HepG2 (cell line): ENCODE measurements around the gene KDM1B. TPM values are rescaled to one million over a fixed set of nuclear protein-coding genes. Genes with fewer than 3 reads are reported as not detected.

Experiments
- ATAC-seq: fragments of 200-7000 bp; cut with Tn5 transposase; 3 replicates; pipeline ENCODE4 v1.9.1; 2020; ENCODE audit warnings: mild to moderate bottlenecking, moderate library complexity
- BruUV-seq: library from RNA; stranded (reverse); fragments of 400-500 nt; replicated peaks from 2 replicates; lab custom pipeline; 2021; lab: Mats Ljungman, UMichigan
- CTCF ChIA-PET: fragments of 300-600 bp; formaldehyde crosslinking; extraction: SDS; loops from one replicate; lab custom pipeline; 2021; ENCODE audit warnings: low total read pairs, inconsistent platforms, low intra/inter-chr PET ratio; lab: Yijun Ruan, JAX
- POLR2A ChIA-PET: fragments of 350-600 bp; sonication (Branson Sonifier 250); formaldehyde crosslinking; loops from one replicate; lab custom pipeline; 2020; ENCODE audit warnings: antibody characterized with exemption, inconsistent platforms; lab: Yijun Ruan, JAX
- DNase-seq: peaks from one replicate; pipeline ENCODE4 v3.0.0-alpha.2; 2015; ENCODE audit warnings: low spot score
- FAIRE-seq: peaks from 3 replicates; lab custom pipeline; 2011; peaks lifted over from hg19 to GRCh38; lab: Jason Lieb, UNC
- H2AFZ ChIP-seq: one replicate; pipeline ENCODE4 v1.6.1; 2011; ENCODE audit warnings: low read length, inconsistent platforms
- H3K27ac ChIP-seq: fragments of 300-600 bp; 3 replicates; pipeline ENCODE4 v1.8.0; 2011; ENCODE audit warnings: mixed run types, mild to moderate bottlenecking, mixed read lengths, low read length, inconsistent platforms; ENCODE audit not compliant: insufficient read depth; ENCODE audit errors: extremely low read length
- H3K27me3 ChIP-seq, 2 experiments: fragments of 200-600 bp in 1 of 2; 2 replicates in 1 of 2; 3 replicates in 1 of 2; pipeline versions ENCODE4 v1.6.0 to v1.8.0; 2011; ENCODE audit warnings: low read length in 2 of 2, mild to moderate bottlenecking in 2 of 2, moderate library complexity in 2 of 2, inconsistent platforms in 1 of 2; ENCODE audit not compliant: insufficient read depth in 2 of 2, control insufficient read depth in 1 of 2
- H3K36me3 ChIP-seq, 2 experiments: fragments of 200-600 bp in 1 of 2; replicated peaks in 1 of 2; 2 replicates in 1 of 2; 3 replicates in 1 of 2; pipeline versions ENCODE4 v1.5.1 to v1.8.0; 2011; ENCODE audit warnings: low read length in 2 of 2, inconsistent platforms in 1 of 2; ENCODE audit not compliant: insufficient read depth in 2 of 2, control insufficient read depth in 1 of 2
- H3K4me1 ChIP-seq: 2 replicates; pipeline ENCODE4 v1.5.1; 2012; ENCODE audit warnings: low read length, inconsistent platforms; ENCODE audit not compliant: insufficient read depth
- H3K4me2 ChIP-seq: 2 replicates; pipeline ENCODE4 v1.6.0; 2011; ENCODE audit warnings: low read depth, low read length, inconsistent platforms
- H3K4me3 ChIP-seq, 3 experiments: fragments of 200-600 bp in 1 of 3; sonication (generic), shearing (Covaris generic) in 1 of 3; replicated peaks in 1 of 3; 2 replicates each; pipeline ENCODE4 v1.5.1; 2011 to 2016; ENCODE audit warnings: low read length in 3 of 3, inconsistent platforms in 2 of 3, low read depth in 2 of 3, mild to moderate bottlenecking in 2 of 3, control low read depth in 1 of 3, mixed read lengths in 1 of 3; ENCODE audit not compliant: insufficient read depth in 1 of 3
- H3K79me2 ChIP-seq: one replicate; pipeline ENCODE4 v1.6.1; 2011; ENCODE audit warnings: low read length, inconsistent platforms; ENCODE audit not compliant: insufficient read depth
- H3K9ac ChIP-seq: 2 replicates; pipeline ENCODE4 v1.6.0; 2011; ENCODE audit warnings: mild to moderate bottlenecking, low read depth, low read length, inconsistent platforms; ENCODE audit not compliant: insufficient read depth
- H3K9me3 ChIP-seq: 2 replicates; pipeline ENCODE4 v1.5.1; 2012; ENCODE audit warnings: mild to moderate bottlenecking, low read length
- H4K20me1 ChIP-seq: 2 replicates; pipeline ENCODE4 v1.6.0; 2011; ENCODE audit warnings: inconsistent platforms, mild to moderate bottlenecking, low read length, moderate library complexity; ENCODE audit not compliant: insufficient read depth
- AGO2 ChIP-seq: fragments of 200-400 bp; formaldehyde crosslinking; optimal IDR thresholded peaks from 2 replicates; pipeline ENCODE3; 2017; ENCODE audit warnings: mild to moderate bottlenecking, low read depth, low read length, moderate library complexity
- AKAP8 ChIP-seq: sonication (generic); formaldehyde crosslinking; IDR thresholded peaks from 2 replicates; pipeline ENCODE4 v1.5.1; 2020; ENCODE audit warnings: mild to moderate bottlenecking, missing genetic modification reagents
- DMAP1 ChIP-seq: IDR thresholded peaks from 2 replicates; pipeline ENCODE4 v1.6.1; 2016
- POLR2A ChIP-seq, 2 experiments: IDR thresholded peaks; 2 replicates each; pipeline ENCODE4 v1.6.1; 2011; ENCODE audit warnings: low read depth in 2 of 2, low read length in 2 of 2, mild to moderate bottlenecking in 1 of 2, moderate library complexity in 1 of 2; ENCODE audit not compliant: insufficient read depth in 1 of 2
- TBX2 ChIP-seq: sonication (generic); formaldehyde crosslinking; IDR thresholded peaks from 2 replicates; pipeline ENCODE4 v1.5.0; 2020; ENCODE audit warnings: missing genetic modification reagents, mild to moderate bottlenecking, borderline replicate concordance
- THYN1 ChIP-seq: sonication (generic); formaldehyde crosslinking; IDR thresholded peaks from 2 replicates; pipeline ENCODE4 v1.8.1; 2023; ENCODE audit warnings: low read depth, mild to moderate bottlenecking, moderate library complexity, missing genetic modification reagents, borderline replicate concordance
- ZBTB34 ChIP-seq: sonication (generic); formaldehyde crosslinking; IDR thresholded peaks from 2 replicates; pipeline ENCODE4 v1.8.0; 2022; ENCODE audit warnings: mild to moderate bottlenecking, missing genetic modification reagents
- ZNF331 ChIP-seq: sonication (generic); formaldehyde crosslinking; IDR thresholded peaks from 2 replicates; pipeline ENCODE4 v1.4.0; 2020; ENCODE audit warnings: missing genetic modification reagents
- ZNF383 ChIP-seq: sonication (generic); formaldehyde crosslinking; IDR thresholded peaks from 2 replicates; pipeline ENCODE4 v1.4.0; 2020; ENCODE audit warnings: missing genetic modification reagents, mild to moderate bottlenecking, borderline replicate concordance
- ZNF44 ChIP-seq: sonication (generic); formaldehyde crosslinking; IDR thresholded peaks from 2 replicates; pipeline ENCODE4 v1.5.1; 2020; ENCODE audit warnings: mild to moderate bottlenecking, missing genetic modification reagents
- ZNF550 ChIP-seq: sonication (generic); formaldehyde crosslinking; IDR thresholded peaks from 2 replicates; pipeline ENCODE4 v1.4.0; 2020; ENCODE audit warnings: mild to moderate bottlenecking, missing genetic modification reagents, borderline replicate concordance
- ZNF709 ChIP-seq: sonication (generic); formaldehyde crosslinking; IDR thresholded peaks from 2 replicates; pipeline ENCODE4 v1.5.0; 2020; ENCODE audit warnings: mild to moderate bottlenecking, missing genetic modification reagents
- ZNF772 ChIP-seq: sonication (generic); formaldehyde crosslinking; IDR thresholded peaks from 2 replicates; pipeline ENCODE4 v1.5.0; 2020; ENCODE audit warnings: mild to moderate bottlenecking, missing genetic modification reagents
- WGBS: methylation state at CpG from one replicate; pipeline ENCODE4 v1.1.6; 2017; ENCODE audit warnings: low lambda C conversion rate; 5-methylcytosine and 5-hydroxymethylcytosine counted together
- in situ Hi-C: cut with HindIII; loops from 2 replicates; pipeline ENCODE4 v1.10.0; 2017; ENCODE audit warnings: low pct_unique_long_range_greater_than_20kb; ENCODE audit not compliant: extremely low pct_ligation_motif_present
- intact Hi-C: fragments of 100-400 bp; cut with micrococcal nuclease; formaldehyde crosslinking; loops from one replicate; pipeline ENCODE4 v1.10.0; 2022; ENCODE audit not compliant: unreplicated experiment
- polyA plus RNA-seq, 8 experiments: library from polyadenylated mRNA; depleted of rRNA in 3 of 8; stranded (reverse) in 7 of 8; unstranded in 1 of 8; fragments of >200 nt; fragmentation: Illumina TruSeq in 4 of 8; extraction: Trizol in 4 of 8; gene quantifications; 2 replicates each; pipeline versions ENCODE4 v1.2.1 to v1.2.3, GENCODE V29; 2011 to 2016; ENCODE audit warnings: low read depth in 4 of 8, missing spikeins in 1 of 8, mixed read lengths in 1 of 8; ENCODE audit not compliant: insufficient read depth in 1 of 8
- total RNA-seq, 5 experiments: library from RNA; depleted of rRNA; stranded (reverse); fragments of >200 nt; fragmentation: Illumina TruSeq; extraction: Trizol; gene quantifications; 2 replicates each; pipeline ENCODE4 v1.2.3, GENCODE V29; 2016; ENCODE audit warnings: low read depth in 1 of 5
- TF ChIP-seq, protein P1 (sequence below): sonication (generic); IDR thresholded peaks from 2 replicates; pipeline ENCODE4 v1.6.1; 2016; ENCODE audit warnings: low read depth, borderline replicate concordance
- TF ChIP-seq, protein P2 (sequence below): sonication (generic); formaldehyde crosslinking; IDR thresholded peaks from 2 replicates; pipeline ENCODE4 v1.4.0; 2020; ENCODE audit warnings: missing genetic modification reagents, mild to moderate bottlenecking, borderline replicate concordance

Gene KDM1B
- total and polyA plus RNA-seq, 2 of the 13 experiments (the other 11 are each of a cell fraction or from before 2014, with no cell fraction given): 9.8 to 13.2 TPM

DNA sequence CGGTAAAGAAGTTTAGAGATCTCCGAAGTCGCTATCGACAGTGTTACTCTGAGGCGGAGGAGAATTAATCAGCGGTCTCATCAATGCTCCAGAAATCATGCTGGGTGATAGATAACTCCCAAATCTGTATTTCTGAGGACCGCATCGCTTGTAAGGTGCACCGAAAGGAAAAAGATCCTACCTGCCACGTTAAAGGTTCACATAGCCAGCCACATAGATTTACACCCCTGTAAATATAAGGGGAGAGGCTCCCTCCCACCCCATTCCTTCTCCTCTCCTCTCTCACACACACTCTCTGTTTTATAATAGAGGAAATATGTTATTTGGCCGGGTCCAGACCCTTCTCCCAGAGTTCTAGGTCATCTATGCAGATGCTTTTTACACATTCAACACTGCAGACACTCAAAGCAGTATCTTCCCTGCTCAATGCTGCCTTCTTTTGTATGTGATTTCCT is 109.7 kb downstream of the KDM1B start (continued):
- TF ChIP-seq ZNF772 (CRISPR knock-in tag) (peak; percentile 20), DMAP1 (CRISPR knock-in tag) (no peak; the same call in 1 of the 2 replicates), ZNF709 (no peak), THYN1 (CRISPR knock-in tag) (no peak), ZNF550 (CRISPR knock-in tag) (no peak), TBX2 (peak; percentile 13), ZBTB34 (CRISPR knock-in tag) (no peak), POLR2A (IDR thresholded peaks at IDR 0.05; ENCODE audit: insufficient read depth in 1 of 2, low read depth in 2 of 2, low read length in 2 of 2) (peak in 1 of 2 experiments; percentile 13; a peak in 2 of 4 replicates), AKAP8 (CRISPR knock-in tag) (0 out of 2 replicates have a peak, but pooled peaks have one; percentile 11), ZNF331 (no peak; the same call in 1 of the 2 replicates)
- TF ChIP-seq, all 625 proteins: peak for 30

DNA sequence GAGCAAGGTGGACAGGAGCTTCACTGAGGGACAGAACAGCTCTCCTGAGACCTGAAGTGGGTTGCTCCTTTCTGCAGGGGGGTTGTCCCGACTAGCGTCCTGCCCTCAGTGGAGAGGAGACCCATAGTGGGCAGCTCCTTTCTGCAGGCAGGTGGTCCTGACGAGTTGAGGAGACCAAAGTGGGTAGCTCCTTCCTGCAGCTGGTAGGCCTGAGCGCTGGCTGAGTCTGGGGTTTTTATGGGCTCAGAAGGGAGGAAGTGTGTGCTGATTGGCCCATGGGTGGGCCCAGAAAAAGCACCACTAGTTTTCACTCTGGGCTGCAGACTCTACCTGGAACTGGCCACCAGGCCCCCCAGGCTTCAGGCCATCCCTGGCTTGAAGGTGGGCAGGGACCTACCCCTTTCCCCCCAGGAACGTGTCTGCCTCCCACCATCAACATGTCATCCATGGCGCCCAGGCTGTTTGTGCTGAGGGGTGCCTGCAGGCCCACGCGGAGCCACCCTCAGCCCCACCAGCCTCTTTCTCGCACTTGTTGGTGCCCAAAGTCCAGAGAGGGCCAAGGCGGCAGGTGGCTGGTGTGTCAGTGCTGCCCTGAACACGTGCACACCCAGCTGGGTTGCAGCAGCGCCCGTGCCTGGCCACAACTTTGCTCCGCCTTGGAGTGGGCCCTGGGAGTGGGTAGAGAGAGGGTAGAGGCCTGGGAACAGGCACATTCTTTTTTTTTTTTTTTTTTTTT is 110.7 kb downstream of the KDM1B start:
- Histone ChIP-seq H3K9ac (0 out of 2 replicates have a peak overlapping the region, but pooled peaks have one; percentile 84), H3K36me3 (no peaks in the 10 kb centered on the region)
- CTCF ChIA-PET: no interaction called here
- TF ChIP-seq, protein P1, sequence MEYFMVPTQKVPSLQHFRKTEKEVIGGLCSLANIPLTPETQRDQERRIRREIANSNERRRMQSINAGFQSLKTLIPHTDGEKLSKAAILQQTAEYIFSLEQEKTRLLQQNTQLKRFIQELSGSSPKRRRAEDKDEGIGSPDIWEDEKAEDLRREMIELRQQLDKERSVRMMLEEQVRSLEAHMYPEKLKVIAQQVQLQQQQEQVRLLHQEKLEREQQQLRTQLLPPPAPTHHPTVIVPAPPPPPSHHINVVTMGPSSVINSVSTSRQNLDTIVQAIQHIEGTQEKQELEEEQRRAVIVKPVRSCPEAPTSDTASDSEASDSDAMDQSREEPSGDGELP: peak; percentile 27; the same call in 1 of the 2 replicates
- TF ChIP-seq, protein P2, sequence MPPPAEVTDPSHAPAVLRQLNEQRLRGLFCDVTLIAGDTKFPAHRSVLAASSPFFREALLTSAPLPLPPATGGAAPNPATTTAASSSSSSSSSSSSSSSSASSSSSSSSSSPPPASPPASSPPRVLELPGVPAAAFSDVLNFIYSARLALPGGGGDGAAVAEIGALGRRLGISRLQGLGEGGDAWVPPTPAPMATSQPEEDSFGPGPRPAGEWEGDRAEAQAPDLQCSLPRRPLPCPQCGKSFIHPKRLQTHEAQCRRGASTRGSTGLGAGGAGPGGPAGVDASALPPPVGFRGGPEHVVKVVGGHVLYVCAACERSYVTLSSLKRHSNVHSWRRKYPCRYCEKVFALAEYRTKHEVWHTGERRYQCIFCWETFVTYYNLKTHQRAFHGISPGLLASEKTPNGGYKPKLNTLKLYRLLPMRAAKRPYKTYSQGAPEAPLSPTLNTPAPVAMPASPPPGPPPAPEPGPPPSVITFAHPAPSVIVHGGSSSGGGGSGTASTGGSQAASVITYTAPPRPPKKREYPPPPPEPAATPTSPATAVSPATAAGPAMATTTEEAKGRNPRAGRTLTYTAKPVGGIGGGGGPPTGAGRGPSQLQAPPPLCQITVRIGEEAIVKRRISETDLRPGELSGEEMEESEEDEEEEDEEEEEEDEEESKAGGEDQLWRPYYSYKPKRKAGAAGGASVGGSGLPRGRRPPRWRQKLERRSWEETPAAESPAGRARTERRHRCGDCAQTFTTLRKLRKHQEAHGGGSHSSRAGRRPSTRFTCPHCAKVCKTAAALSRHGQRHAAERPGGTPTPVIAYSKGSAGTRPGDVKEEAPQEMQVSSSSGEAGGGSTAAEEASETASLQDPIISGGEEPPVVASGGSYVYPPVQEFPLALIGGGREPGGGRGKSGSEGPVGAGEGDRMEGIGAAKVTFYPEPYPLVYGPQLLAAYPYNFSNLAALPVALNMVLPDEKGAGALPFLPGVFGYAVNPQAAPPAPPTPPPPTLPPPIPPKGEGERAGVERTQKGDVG (CRISPR knock-in tag): peak; percentile 43; the same call in 1 of the 2 replicates
- TF ChIP-seq AGO2 (peak; percentile 31), ZNF44 (CRISPR knock-in tag) (no peak), ZNF383 (CRISPR knock-in tag) (no peak)

More for the DNA sequence above, 110.7 kb downstream of the KDM1B start:
- no peak for ATAC-seq
- POLR2A ChIA-PET: no interaction called here
- intact Hi-C loops (loop anchor here (2.0 kb wide), 4 partner anchors 37 to 239 kb away; partner anchors contain the start of genes KDM1B, RNF144B and TPMT), in situ Hi-C loops (loop anchor here (25.0 kb wide), 1 partner anchor 1571 kb away; the partner anchor contains the start of gene ID4)
- BruUV-seq: no TSS peak
- no peaks in the 10 kb centered on the region for H3K9me3 ChIP-seq
- no peaks in the 10 kb centered on the region; a peak in 1 of 5 replicates for H3K27me3 ChIP-seq
- no peak for DNase-seq
- H3K4me2 ChIP-seq: peak overlapping the region; percentile 91
- H3K27ac ChIP-seq: no peak overlapping the region
- H2AFZ ChIP-seq: peak overlapping the region; percentile 97
- 63% methylated on average over 13 of the region's 14 CpGs for WGBS
- H4K20me1 ChIP-seq: peaks cover 15% of the 10 kb centered on the region
- peaks cover 77% of the 10 kb centered on the region for H3K4me1 ChIP-seq
- peaks cover 31% of the 10 kb centered on the region for H3K79me2 ChIP-seq
- no peak for FAIRE-seq
- peak overlapping the region in 1 of 3 experiments; percentile 8; a peak in 1 of 6 replicates for H3K4me3 ChIP-seq
